ENCODE data around the gene EIF3L.

Gene EIF3L

DNA sequence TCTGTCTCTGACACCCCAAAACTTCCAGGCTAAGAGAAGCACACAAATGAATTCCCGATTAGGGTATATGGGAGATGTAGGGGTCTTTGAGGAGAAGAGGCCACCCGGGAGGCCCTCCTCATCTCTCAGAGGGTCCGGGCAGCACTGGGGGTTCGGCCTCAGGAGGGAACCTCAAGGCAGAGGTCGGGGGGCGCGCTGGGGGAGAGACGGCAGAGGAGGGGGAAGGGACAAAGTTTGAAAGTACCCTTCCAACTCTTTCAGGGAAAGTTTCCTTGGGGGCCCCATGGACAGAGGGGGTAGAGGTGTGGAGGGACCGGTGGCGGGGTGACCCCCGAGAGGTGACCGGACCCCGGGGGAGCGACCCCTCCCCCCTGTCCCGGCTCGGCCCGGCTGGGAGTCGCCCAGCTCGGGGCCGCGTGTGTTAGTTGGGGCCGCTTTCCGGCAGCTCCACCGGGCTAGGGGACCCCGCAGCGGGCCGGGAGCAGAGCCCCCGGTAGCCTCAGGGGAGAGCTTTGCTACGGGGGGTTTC is 44.8 kb upstream of the EIF3L start:
- peak overlapping the region in 1 of 2 experiments; percentile 63 for H3K14ac ChIP-seq (ENCODE audit: low read length in 2 of 2)
- peak overlapping the region; percentile 98 for H2BK120ac ChIP-seq (ENCODE audit: low read depth, low read length)
- no peak overlapping the region for H3K23ac ChIP-seq (ENCODE audit: low read length in 2 of 2)
- no peak for DNase-seq
- H3K9me3 ChIP-seq (ENCODE audit: control insufficient read depth, low read length): no peaks in the 10 kb centered on the region
- peak overlapping the region; percentile 49 to 94 for H3K4me3 ChIP-seq (ENCODE audit: insufficient read depth in 1 of 2, low read depth in 1 of 2, low read length in 2 of 2)
- 13% methylated on average over 19 of the region's 29 CpGs for WGBS
- H2BK12ac ChIP-seq (ENCODE audit: low read length in 2 of 2): peak overlapping the region; percentile 54 to 73
- H3K4me1 ChIP-seq (ENCODE audit: control insufficient read depth, insufficient read depth, low read depth, low read length): peaks cover 37% of the 10 kb centered on the region
- peaks cover 13% of the 10 kb centered on the region for H3K79me1 ChIP-seq (replicated peaks; ENCODE audit: low read length, poor library complexity, severe bottlenecking)
- H4K8ac ChIP-seq (ENCODE audit: low read length): peak overlapping the region; percentile 99
- peaks cover 0 to 10% of the 10 kb centered on the region in 2 experiments for H3K27me3 ChIP-seq (ENCODE audit: control insufficient read depth in 1 of 2, insufficient read depth in 1 of 2, low read length in 2 of 2)
- H2BK5ac ChIP-seq (ENCODE audit: low read depth, low read length, poor library complexity, severe bottlenecking): peak overlapping the region; percentile 78
- no peak overlapping the region for H2AFZ ChIP-seq (ENCODE audit: low read depth, low read length)
- H3K4me2 ChIP-seq (ENCODE audit: low read length, poor library complexity, severe bottlenecking): peak overlapping the region; percentile 89
- peak overlapping the region; percentile 31 for H2AK5ac ChIP-seq (ENCODE audit: low read length, severe bottlenecking)
- peak overlapping the region; percentile 92 for H4K91ac ChIP-seq (ENCODE audit: low read length)
- H2BK15ac ChIP-seq (ENCODE audit: low read depth, poor library complexity, severe bottlenecking): peak overlapping the region; percentile 97
- no peak overlapping the region for H3K27ac ChIP-seq (ENCODE audit: low read length, poor library complexity, severe bottlenecking)
- H3K4ac ChIP-seq (ENCODE audit: low read depth in 1 of 2, low read length in 2 of 2): peak overlapping the region; percentile 94 to 97
- H3K18ac ChIP-seq (ENCODE audit: low read depth in 1 of 2, low read length in 2 of 2): peak overlapping the region; percentile 87 to 98
- peak overlapping the region; percentile 91 for H3K9ac ChIP-seq (ENCODE audit: low read length)
- no peaks in the 10 kb centered on the region for H3K36me3 ChIP-seq (ENCODE audit: control insufficient read depth in 1 of 2, insufficient read depth in 2 of 2, low read depth in 1 of 2, low read length in 2 of 2)

- H2AFZ ChIP-seq (ENCODE audit: low read depth, low read length): no peak overlapping the region
- H3K23ac ChIP-seq (ENCODE audit: low read length in 2 of 2): no peak overlapping the region
- H2BK12ac ChIP-seq (ENCODE audit: low read length in 2 of 2): peak overlapping the region; percentile 21 to 23
- peak overlapping the region; percentile 96 for H2AK5ac ChIP-seq (ENCODE audit: low read length, severe bottlenecking)
- H3K18ac ChIP-seq (ENCODE audit: low read depth in 1 of 2, low read length in 2 of 2): peak overlapping the region; percentile 87 to 98
- H2BK120ac ChIP-seq (ENCODE audit: low read depth, low read length): peak overlapping the region; percentile 98
- peak overlapping the region; percentile 49 to 94 for H3K4me3 ChIP-seq (ENCODE audit: insufficient read depth in 1 of 2, low read depth in 1 of 2, low read length in 2 of 2)
- H4K91ac ChIP-seq (ENCODE audit: low read length): peak overlapping the region; percentile 92
- H3K27ac ChIP-seq (ENCODE audit: low read length, poor library complexity, severe bottlenecking): no peak overlapping the region
- peaks cover 0 to 4% of the 10 kb centered on the region in 2 experiments for H3K36me3 ChIP-seq (ENCODE audit: control insufficient read depth in 1 of 2, insufficient read depth in 2 of 2, low read depth in 1 of 2, low read length in 2 of 2)
- H3K9me3 ChIP-seq (ENCODE audit: control insufficient read depth, low read length): no peaks in the 10 kb centered on the region
- 16% methylated on average over 74 of the region's 87 CpGs for WGBS
- DNase-seq: peak; percentile 81
- peak overlapping the region; percentile 89 for H3K4me2 ChIP-seq (ENCODE audit: low read length, poor library complexity, severe bottlenecking)
- peak overlapping the region; percentile 97 for H2BK15ac ChIP-seq (ENCODE audit: low read depth, poor library complexity, severe bottlenecking)
- peaks cover 13% of the 10 kb centered on the region for H3K79me1 ChIP-seq (replicated peaks; ENCODE audit: low read length, poor library complexity, severe bottlenecking)
- peak overlapping the region; percentile 78 for H2BK5ac ChIP-seq (ENCODE audit: low read depth, low read length, poor library complexity, severe bottlenecking)
- peaks cover 37% of the 10 kb centered on the region for H3K4me1 ChIP-seq (ENCODE audit: control insufficient read depth, insufficient read depth, low read depth, low read length)
- H3K14ac ChIP-seq (ENCODE audit: low read length in 2 of 2): peak overlapping the region; percentile 9 to 63
- peak overlapping the region; percentile 91 for H3K9ac ChIP-seq (ENCODE audit: low read length)
- H3K27me3 ChIP-seq (ENCODE audit: control insufficient read depth in 1 of 2, insufficient read depth in 1 of 2, low read length in 2 of 2): peaks cover 0 to 10% of the 10 kb centered on the region in 2 experiments
- peak overlapping the region; percentile 99 for H4K8ac ChIP-seq (ENCODE audit: low read length)
- H3K4ac ChIP-seq (ENCODE audit: low read depth in 1 of 2, low read length in 2 of 2): peak overlapping the region; percentile 94 to 97
Measured at GRCh38 chr22:37804881-37805809, 44.1 kb upstream of the EIF3L start.

GRCh38 chr22:37805810-37806277 is 43.4 kb upstream of the EIF3L start:
- Histone ChIP-seq H3K18ac (ENCODE audit: low read depth in 1 of 2, low read length in 2 of 2) (peak overlapping the region in 1 of 2 experiments; percentile 87), H2BK5ac (ENCODE audit: low read depth, low read length, poor library complexity, severe bottlenecking) (no peak overlapping the region), H2AFZ (ENCODE audit: low read depth, low read length) (no peak overlapping the region), H3K9ac (ENCODE audit: low read length) (peak overlapping the region; percentile 91), H3K4me2 (ENCODE audit: low read length, poor library complexity, severe bottlenecking) (peak overlapping the region; percentile 94), H3K36me3 (ENCODE audit: control insufficient read depth in 1 of 2, insufficient read depth in 2 of 2, low read depth in 1 of 2, low read length in 2 of 2) (peaks cover 0 to 4% of the 10 kb centered on the region in 2 experiments), H4K91ac (ENCODE audit: low read length) (no peak overlapping the region), H2AK5ac (ENCODE audit: low read length, severe bottlenecking) (peak overlapping the region; percentile 96), H3K4ac (ENCODE audit: low read depth in 1 of 2, low read length in 2 of 2) (peak overlapping the region in 1 of 2 experiments; percentile 97), H3K27ac (ENCODE audit: low read length, poor library complexity, severe bottlenecking) (no peak overlapping the region), H3K23ac (ENCODE audit: low read length in 2 of 2) (peak overlapping the region in 1 of 2 experiments; percentile 85), H4K8ac (ENCODE audit: low read length) (peak overlapping the region; percentile 99), H2BK120ac (ENCODE audit: low read depth, low read length) (no peak overlapping the region), H3K79me1 (replicated peaks; ENCODE audit: low read length, poor library complexity, severe bottlenecking) (peaks cover 14% of the 10 kb centered on the region), H3K14ac (ENCODE audit: low read length in 2 of 2) (no peak overlapping the region), H2BK15ac (ENCODE audit: low read depth, poor library complexity, severe bottlenecking) (peak overlapping the region; percentile 74), H3K9me3 (ENCODE audit: control insufficient read depth, low read length) (no peaks in the 10 kb centered on the region), H3K27me3 (ENCODE audit: control insufficient read depth in 1 of 2, insufficient read depth in 1 of 2, low read length in 2 of 2) (peaks cover 0 to 10% of the 10 kb centered on the region in 2 experiments), H3K4me1 (ENCODE audit: control insufficient read depth, insufficient read depth, low read depth, low read length) (peaks cover 37% of the 10 kb centered on the region), H3K4me3 (ENCODE audit: insufficient read depth in 1 of 2, low read depth in 1 of 2, low read length in 2 of 2) (peak overlapping the region in 1 of 2 experiments; percentile 94), H2BK12ac (ENCODE audit: low read length in 2 of 2) (peak overlapping the region in 1 of 2 experiments; percentile 40)
- DNase-seq: no peak
- 97% methylated on average over 10 of the region's 10 CpGs for WGBS
